NCI-H460 (cell line): ENCODE measurements around the gene TP53BP1. TPM values are rescaled to one million over a fixed set of nuclear protein-coding genes. Genes with fewer than 3 reads are reported as not detected.
"Not testable (repeated sequence)": the region's sequence is repeated elsewhere in the genome, so short reads cannot be mapped to it uniquely, and the experiment has no call there.

Experiments used
- DNase-seq: peaks from one replicate; pipeline ENCODE4 v3.0.0-alpha.2; 2016; ENCODE audit warnings: low read depth; ENCODE audit errors: extremely low read depth
- polyA plus RNA-seq: library from polyadenylated mRNA; depleted of rRNA; stranded (reverse); fragments of >200 nt; gene quantifications from 2 replicates; pipeline ENCODE4 v1.2.3, GENCODE V29; 2014; cell fraction: nucleus; rRNA removed
- total RNA-seq: library from RNA; depleted of rRNA; stranded (reverse); fragments of >200 nt; shearing (Covaris generic); gene quantifications from 2 replicates; pipeline ENCODE4 v1.2.3, GENCODE V29; 2014; rRNA removed

The TP53BP1 gene, protein sequence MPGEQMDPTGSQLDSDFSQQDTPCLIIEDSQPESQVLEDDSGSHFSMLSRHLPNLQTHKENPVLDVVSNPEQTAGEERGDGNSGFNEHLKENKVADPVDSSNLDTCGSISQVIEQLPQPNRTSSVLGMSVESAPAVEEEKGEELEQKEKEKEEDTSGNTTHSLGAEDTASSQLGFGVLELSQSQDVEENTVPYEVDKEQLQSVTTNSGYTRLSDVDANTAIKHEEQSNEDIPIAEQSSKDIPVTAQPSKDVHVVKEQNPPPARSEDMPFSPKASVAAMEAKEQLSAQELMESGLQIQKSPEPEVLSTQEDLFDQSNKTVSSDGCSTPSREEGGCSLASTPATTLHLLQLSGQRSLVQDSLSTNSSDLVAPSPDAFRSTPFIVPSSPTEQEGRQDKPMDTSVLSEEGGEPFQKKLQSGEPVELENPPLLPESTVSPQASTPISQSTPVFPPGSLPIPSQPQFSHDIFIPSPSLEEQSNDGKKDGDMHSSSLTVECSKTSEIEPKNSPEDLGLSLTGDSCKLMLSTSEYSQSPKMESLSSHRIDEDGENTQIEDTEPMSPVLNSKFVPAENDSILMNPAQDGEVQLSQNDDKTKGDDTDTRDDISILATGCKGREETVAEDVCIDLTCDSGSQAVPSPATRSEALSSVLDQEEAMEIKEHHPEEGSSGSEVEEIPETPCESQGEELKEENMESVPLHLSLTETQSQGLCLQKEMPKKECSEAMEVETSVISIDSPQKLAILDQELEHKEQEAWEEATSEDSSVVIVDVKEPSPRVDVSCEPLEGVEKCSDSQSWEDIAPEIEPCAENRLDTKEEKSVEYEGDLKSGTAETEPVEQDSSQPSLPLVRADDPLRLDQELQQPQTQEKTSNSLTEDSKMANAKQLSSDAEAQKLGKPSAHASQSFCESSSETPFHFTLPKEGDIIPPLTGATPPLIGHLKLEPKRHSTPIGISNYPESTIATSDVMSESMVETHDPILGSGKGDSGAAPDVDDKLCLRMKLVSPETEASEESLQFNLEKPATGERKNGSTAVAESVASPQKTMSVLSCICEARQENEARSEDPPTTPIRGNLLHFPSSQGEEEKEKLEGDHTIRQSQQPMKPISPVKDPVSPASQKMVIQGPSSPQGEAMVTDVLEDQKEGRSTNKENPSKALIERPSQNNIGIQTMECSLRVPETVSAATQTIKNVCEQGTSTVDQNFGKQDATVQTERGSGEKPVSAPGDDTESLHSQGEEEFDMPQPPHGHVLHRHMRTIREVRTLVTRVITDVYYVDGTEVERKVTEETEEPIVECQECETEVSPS (N-terminal part only)
- 22.1 and 23.3 TPM in 2 replicates for total RNA-seq
- 26.0 and 53.1 TPM in 2 replicates for polyA plus RNA-seq

- DNase-seq = peak; percentile 91
Measured at GRCh38 chr15:43492673-43493601, at the start of gene TP53BP1. TP53BP1 (minus strand) TSS chr15:43493156; CDS start chr15:43493043, 113 bp downstream.

DNA sequence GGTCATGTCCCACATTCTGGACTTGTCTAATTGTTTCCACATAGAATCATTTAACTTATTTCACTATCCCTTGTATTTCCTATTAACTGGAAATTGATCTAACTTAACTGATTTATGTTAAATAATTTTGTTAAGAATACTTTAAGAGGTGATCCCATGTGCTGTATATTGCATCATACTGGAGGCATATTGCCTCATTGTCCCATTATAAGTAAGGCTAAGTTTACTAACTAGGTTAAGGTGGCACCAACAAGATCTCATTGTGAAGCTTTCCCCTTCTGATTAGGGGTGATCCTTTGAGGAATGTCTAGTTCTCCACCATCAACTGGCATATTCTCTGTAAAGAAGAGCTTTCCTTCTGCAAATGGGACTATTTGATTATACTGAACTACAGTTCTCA lies 48.8 kb upstream of the TP53BP1 start:
- DNase-seq = no peak

DNA sequence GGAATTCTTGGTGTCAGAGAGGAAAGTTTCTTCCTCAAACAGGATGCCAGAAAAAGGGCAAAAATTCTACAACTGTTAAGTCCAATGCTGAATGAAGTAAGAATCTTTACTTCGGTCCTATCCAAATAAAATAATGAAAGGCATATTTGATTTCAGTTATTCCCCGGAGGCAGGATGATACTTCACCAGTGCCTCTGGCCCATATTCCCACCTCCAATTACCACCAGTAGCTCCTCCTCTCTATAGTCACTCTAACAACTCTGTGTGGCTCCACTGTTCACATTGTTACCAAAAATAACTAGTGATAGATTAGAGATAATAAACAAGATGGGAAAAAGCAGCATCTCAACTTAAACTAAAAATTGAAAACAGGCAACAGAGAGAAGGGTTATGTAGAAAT lies 45.1 kb upstream of the TP53BP1 start:
- no peak for DNase-seq

DNA sequence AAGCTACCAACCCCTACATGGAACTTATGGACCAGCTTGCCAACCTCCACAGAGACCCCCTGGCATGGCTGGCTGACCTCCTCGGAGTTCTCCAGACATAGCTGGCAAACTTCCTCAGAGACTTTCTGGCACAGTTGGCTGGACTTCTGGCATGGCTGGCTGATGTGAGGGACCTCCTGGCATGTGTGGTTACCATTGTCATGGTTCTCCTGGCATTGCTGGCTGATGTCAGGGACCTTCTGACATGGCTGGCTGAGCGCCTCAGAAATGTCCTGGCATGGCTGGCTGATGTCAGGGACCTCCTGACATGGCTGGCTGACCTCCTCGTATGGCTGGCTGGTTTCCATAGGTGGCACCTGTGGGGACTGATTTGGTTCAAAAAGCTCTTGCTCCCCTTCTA lies 41.9 kb upstream of the TP53BP1 start:
- no peak for DNase-seq

GRCh38 chr15:43532826-43533225 lies 39.9 kb upstream of the TP53BP1 start:
- not testable (repeated sequence) for DNase-seq

DNA sequence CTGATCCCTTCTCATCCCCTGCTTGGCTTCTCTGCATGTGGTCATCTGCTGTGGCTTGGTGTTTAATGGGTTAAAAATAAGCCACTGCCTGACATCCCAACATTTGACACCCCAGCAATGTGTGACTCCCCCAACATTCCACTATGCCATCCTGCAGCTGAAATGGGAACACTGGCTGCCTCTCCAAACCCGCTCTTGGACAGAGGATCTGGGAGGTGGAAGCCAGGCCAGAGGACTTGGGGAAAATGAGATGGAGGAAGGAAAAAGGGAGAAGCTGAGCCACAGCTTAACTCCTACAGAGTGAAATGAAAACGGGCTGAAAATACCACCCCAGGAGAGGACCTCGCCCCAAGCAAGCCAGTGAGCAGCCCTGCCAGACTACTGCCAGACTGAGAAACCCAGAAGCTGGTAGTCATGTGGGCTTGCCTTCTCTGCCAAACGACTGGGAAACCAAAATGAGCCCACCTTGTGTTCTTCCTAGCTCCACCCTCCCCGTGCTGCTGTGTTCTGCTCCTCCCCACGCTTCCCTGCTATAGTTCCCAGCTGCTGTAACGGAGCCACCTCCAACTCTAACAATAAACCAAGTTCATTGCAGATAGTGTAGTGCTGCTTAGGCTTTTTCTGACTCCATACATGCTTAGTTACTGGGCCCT lies 38.2 kb upstream of the TP53BP1 start:
- DNase-seq = no peak

DNA sequence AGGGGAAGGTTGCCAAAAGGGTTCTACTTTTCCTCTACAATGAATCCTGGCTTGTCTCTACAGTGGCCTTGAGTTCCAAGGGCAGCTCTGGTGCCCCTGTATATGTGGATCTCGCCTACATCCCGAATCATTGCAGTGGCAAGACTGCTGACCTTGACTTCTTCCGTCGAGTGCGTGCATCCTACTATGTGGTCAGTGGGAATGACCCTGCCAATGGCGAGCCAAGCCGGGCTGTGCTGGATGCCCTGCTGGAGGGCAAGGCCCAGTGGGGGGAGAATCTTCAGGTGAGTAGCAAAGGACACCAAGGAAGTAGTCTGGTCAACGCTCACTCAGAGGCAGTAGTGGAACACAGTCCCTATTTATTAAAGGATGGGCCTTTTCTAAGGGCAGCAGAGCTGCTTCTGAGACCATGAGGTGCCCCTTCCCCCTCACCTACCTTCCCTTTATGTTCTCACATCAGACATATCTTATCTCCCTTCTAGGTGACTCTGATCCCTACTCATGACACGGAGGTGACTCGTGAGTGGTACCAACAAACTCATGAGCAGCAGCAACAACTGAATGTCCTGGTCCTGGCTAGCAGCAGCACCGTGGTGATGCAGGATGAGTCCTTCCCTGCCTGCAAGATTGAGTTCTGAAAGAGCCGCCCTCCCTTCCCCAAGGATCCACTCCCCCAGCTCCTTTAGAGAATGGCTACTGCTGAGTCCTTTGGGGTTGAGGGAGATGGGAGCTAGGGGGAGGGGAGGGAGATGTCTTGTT lies 36.8 kb upstream of the TP53BP1 start:
- DNase-seq = no peak

GRCh38 chr15:43529141-43529540 lies 36.2 kb upstream of the TP53BP1 start:
- no peak for DNase-seq

- DNase-seq = no peak
Measured at GRCh38 chr15:43528542-43529007, 35.6 kb upstream of the TP53BP1 start.

DNA sequence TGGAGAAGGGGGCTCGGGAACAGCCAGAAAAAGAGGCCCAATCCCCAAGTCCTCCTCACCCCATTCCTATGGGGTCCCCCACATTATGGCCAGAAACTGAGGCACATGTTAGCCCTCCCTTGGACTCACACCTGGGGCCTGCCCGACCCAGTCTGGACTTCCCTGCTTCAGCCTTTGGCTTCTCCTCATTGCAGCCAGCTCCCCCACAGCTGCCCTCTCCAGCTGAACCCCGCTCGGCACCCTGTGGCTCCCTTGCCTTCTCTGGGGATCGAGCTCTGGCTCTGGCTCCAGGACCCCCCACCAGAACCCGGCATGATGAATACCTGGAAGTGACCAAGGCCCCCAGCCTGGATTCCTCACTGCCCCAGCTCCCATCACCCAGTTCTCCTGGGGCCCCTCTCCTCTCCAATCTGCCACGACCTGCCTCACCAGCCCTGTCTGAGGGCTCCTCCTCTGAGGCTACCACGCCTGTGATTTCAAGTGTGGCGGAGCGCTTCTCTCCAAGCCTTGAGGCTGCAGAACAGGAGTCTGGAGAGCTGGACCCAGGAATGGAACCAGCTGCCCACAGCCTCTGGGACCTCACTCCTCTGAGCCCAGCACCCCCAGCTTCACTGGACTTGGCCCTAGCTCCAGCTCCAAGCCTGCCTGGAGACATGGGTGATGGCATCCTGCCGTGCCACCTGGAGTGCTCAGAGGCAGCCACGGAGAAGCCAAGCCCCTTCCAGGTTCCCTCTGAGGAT lies 35.0 kb upstream of the TP53BP1 start:
- no peak for DNase-seq

GRCh38 chr15:43527016-43527801 lies 34.3 kb upstream of the TP53BP1 start:
- DNase-seq = no peak

GRCh38 chr15:43526261-43526930 lies 33.4 kb upstream of the TP53BP1 start:
- DNase-seq = no peak

DNA sequence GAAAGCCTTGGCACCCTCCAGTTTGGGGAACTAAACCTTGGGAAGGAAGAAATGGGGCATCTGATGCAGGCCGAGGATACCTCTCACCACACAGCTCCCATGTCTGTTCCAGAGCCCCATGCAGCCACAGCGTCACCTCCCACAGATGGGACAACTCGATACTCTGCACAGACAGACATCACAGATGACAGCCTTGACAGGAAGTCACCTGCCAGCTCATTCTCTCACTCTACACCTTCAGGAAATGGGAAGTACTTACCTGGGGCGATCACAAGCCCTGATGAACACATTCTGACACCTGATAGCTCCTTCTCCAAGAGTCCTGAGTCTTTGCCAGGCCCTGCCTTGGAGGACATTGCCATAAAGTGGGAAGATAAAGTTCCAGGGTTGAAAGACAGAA lies 32.2 kb upstream of the TP53BP1 start:
- DNase-seq = no peak

DNA sequence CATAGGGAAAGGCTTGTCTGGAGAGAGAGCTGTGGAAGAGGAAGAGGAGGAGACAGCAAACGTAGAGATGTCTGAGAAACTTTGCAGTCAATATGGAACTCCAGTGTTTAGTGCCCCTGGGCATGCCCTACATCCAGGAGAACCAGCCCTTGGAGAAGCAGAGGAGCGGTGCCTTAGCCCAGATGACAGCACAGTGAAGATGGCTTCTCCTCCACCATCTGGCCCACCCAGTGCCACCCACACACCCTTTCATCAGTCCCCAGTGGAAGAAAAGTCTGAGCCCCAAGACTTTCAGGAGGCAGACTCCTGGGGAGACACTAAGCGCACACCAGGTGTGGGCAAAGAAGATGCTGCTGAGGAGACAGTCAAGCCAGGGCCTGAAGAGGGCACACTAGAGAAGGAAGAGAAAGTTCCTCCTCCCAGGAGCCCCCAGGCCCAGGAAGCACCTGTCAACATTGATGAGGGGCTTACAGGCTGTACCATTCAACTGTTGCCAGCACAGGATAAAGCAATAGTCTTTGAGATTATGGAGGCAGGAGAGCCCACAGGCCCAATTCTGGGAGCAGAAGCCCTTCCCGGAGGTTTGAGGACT lies 31.4 kb upstream of the TP53BP1 start:
- DNase-seq = no peak

- DNase-seq = no peak
Measured at GRCh38 chr15:43523646-43524045, 30.7 kb upstream of the TP53BP1 start.

GRCh38 chr15:43522247-43522646 lies 29.3 kb upstream of the TP53BP1 start:
- no peak for DNase-seq
